Measurements from ENCODE around the gene USP1. TPM values are rescaled to one million over a fixed set of nuclear protein-coding genes. Genes with fewer than 3 reads are reported as not detected.

USP1 gene
- total and polyA plus RNA-seq, 2 donors from 2014 or later = 10.0 to 27.1 TPM

DNA sequence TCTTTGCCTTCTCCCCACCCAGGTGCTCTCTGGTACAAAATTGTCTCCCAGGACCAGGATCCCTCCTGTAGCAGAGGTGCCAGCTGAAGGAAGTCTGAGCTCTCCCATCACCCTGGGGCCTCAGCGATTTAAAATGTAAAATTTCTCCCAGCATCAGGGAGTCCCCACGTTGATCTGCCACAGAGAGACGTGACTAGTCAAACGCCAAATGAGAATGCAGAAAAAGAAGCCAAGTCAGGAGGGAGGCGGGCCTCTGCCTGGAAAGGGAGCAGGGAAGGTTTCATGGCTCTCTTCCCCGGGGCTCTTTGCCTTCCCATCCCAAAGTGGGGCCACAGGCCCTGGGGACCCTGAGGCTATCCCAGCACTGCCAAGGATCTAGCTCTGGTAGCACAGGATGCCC lies 40.0 kb upstream of the USP1 start:
- DNase-seq = no peak
- no peak overlapping the region for H3K9ac ChIP-seq (ENCODE audit: low read length in 3 of 3)
- intact Hi-C loops (cut with DNase I) = no loop called here
- no peaks in the 10 kb centered on the region for H3K4me1 ChIP-seq (ENCODE audit: control insufficient read depth in 2 of 3, insufficient read depth in 2 of 3, low read depth in 1 of 3, low read length in 3 of 3)
- TF ChIP-seq, protein P1, sequence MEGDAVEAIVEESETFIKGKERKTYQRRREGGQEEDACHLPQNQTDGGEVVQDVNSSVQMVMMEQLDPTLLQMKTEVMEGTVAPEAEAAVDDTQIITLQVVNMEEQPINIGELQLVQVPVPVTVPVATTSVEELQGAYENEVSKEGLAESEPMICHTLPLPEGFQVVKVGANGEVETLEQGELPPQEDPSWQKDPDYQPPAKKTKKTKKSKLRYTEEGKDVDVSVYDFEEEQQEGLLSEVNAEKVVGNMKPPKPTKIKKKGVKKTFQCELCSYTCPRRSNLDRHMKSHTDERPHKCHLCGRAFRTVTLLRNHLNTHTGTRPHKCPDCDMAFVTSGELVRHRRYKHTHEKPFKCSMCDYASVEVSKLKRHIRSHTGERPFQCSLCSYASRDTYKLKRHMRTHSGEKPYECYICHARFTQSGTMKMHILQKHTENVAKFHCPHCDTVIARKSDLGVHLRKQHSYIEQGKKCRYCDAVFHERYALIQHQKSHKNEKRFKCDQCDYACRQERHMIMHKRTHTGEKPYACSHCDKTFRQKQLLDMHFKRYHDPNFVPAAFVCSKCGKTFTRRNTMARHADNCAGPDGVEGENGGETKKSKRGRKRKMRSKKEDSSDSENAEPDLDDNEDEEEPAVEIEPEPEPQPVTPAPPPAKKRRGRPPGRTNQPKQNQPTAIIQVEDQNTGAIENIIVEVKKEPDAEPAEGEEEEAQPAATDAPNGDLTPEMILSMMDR (IDR thresholded peaks at IDR 0.05; ENCODE audit: borderline replicate concordance, extremely low read depth, insufficient read depth) = no peak
- no peak for FAIRE-seq
- H3K4me3 ChIP-seq (ENCODE audit: low read length in 3 of 3) = no peak overlapping the region
- no peaks in the 10 kb centered on the region for H3K27me3 ChIP-seq (ENCODE audit: control insufficient read depth, insufficient read depth, low read length)
- H3K36me3 ChIP-seq (ENCODE audit: control insufficient read depth in 2 of 3, insufficient read depth in 3 of 3, low read length in 3 of 3) = no peaks in the 10 kb centered on the region
- H3K27ac ChIP-seq (ENCODE audit: low read depth in 2 of 2, low read length in 2 of 2) = no peak overlapping the region
- no peaks in the 10 kb centered on the region for H3K9me3 ChIP-seq (ENCODE audit: control insufficient read depth in 2 of 3, insufficient read depth in 1 of 3, low read length in 3 of 3)

DNA sequence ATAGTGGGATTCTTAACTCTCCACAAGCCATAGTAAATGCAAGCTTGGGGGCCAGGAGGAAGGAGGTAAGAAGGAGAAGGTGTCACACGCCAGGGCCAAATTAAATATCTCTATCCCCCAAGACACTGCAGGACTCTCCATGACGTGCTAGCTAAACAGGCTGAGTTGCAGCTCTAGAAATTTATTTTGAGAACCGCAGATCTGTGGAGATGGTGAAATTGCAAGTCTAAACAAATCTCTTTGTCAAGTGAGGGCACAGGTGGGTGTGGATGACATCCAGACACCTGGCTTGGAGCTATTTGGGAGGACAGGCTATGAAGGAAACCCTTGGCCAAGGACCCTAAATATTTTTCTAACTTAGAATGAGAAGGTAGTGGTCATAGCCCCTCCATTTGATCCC lies 39.5 kb upstream of the USP1 start:
- Histone ChIP-seq H3K9me3 (ENCODE audit: control insufficient read depth in 2 of 3, insufficient read depth in 1 of 3, low read length in 3 of 3) (no peaks in the 10 kb centered on the region), H3K27ac (ENCODE audit: low read depth in 2 of 2, low read length in 2 of 2) (no peak overlapping the region), H3K9ac (ENCODE audit: low read length in 3 of 3) (no peak overlapping the region), H3K4me1 (ENCODE audit: control insufficient read depth in 2 of 3, insufficient read depth in 2 of 3, low read depth in 1 of 3, low read length in 3 of 3) (no peaks in the 10 kb centered on the region), H3K4me3 (ENCODE audit: low read length in 3 of 3) (no peak overlapping the region), H3K27me3 (ENCODE audit: control insufficient read depth, insufficient read depth, low read length) (no peaks in the 10 kb centered on the region), H3K36me3 (ENCODE audit: control insufficient read depth in 2 of 3, insufficient read depth in 3 of 3, low read length in 3 of 3) (no peaks in the 10 kb centered on the region)
- TF ChIP-seq, protein P1 (IDR thresholded peaks at IDR 0.05; ENCODE audit: borderline replicate concordance, extremely low read depth, insufficient read depth) = no peak
- FAIRE-seq = no peak
- intact Hi-C loops (cut with DNase I) = no loop called here
- no peak for DNase-seq

GRCh38 chr1:62398377-62398776 lies 38.5 kb upstream of the USP1 start:
- no peaks in the 10 kb centered on the region for H3K36me3 ChIP-seq (ENCODE audit: control insufficient read depth in 2 of 3, insufficient read depth in 3 of 3, low read length in 3 of 3)
- no peaks in the 10 kb centered on the region for H3K27me3 ChIP-seq (ENCODE audit: control insufficient read depth, insufficient read depth, low read length)
- H3K9me3 ChIP-seq (ENCODE audit: control insufficient read depth in 2 of 3, insufficient read depth in 1 of 3, low read length in 3 of 3) = no peaks in the 10 kb centered on the region
- intact Hi-C loops (cut with DNase I) = no loop called here
- FAIRE-seq = no peak
- no peak overlapping the region for H3K9ac ChIP-seq (ENCODE audit: low read length in 3 of 3)
- no peak overlapping the region for H3K4me3 ChIP-seq (ENCODE audit: low read length in 3 of 3)
- no peak overlapping the region for H3K27ac ChIP-seq (ENCODE audit: low read depth in 2 of 2, low read length in 2 of 2)
- TF ChIP-seq, protein P1 (IDR thresholded peaks at IDR 0.05; ENCODE audit: borderline replicate concordance, extremely low read depth, insufficient read depth) = no peak
- no peak for DNase-seq
- H3K4me1 ChIP-seq (ENCODE audit: control insufficient read depth in 2 of 3, insufficient read depth in 2 of 3, low read depth in 1 of 3, low read length in 3 of 3) = no peaks in the 10 kb centered on the region

Measured in kidney (tissue), 14 donors.